Mesenchymal stem cell (in vitro differentiated cells and primary cell): ENCODE measurements around the gene RNF152.

Experiments used
- DNase-seq: peaks from one replicate; pipeline ENCODE4 v3.0.0-alpha.2; 2013
- H2AFZ ChIP-seq: one replicate; pipeline ENCODE4 v1.6.1; 2013; ENCODE audit warnings: low read depth, mild to moderate bottlenecking, control low read depth, inconsistent platforms, low read length, moderate library complexity
- H2AK5ac ChIP-seq: 2 replicates; pipeline ENCODE4 v1.6.1; 2013; ENCODE audit warnings: low read length, moderate library complexity, mild to moderate bottlenecking, inconsistent platforms; ENCODE audit not compliant: severe bottlenecking
- H2BK120ac ChIP-seq: one replicate; pipeline ENCODE4 v1.6.1; 2013; ENCODE audit warnings: low read depth, mild to moderate bottlenecking, inconsistent platforms, low read length, moderate library complexity
- H2BK12ac ChIP-seq, 2 experiments: one replicate each; pipeline ENCODE4 v1.6.1; 2013; ENCODE audit warnings: inconsistent platforms in 2 of 2, low read length in 2 of 2, mild to moderate bottlenecking in 2 of 2, moderate library complexity in 2 of 2, control low read depth in 1 of 2
- H2BK15ac ChIP-seq: one replicate; pipeline ENCODE4 v1.6.1; 2013; ENCODE audit warnings: mild to moderate bottlenecking, low read depth, inconsistent platforms; ENCODE audit not compliant: poor library complexity, severe bottlenecking
- H2BK5ac ChIP-seq: 2 replicates; pipeline ENCODE4 v1.6.1; 2013; ENCODE audit warnings: low read depth, mild to moderate bottlenecking, low read length, control low read depth, inconsistent platforms; ENCODE audit not compliant: poor library complexity, severe bottlenecking
- H3K14ac ChIP-seq, 2 experiments: one replicate each; pipeline ENCODE4 v1.6.1; 2013; ENCODE audit warnings: inconsistent platforms in 2 of 2, low read length in 2 of 2, control low read depth in 1 of 2, mild to moderate bottlenecking in 1 of 2, moderate library complexity in 1 of 2
- H3K18ac ChIP-seq, 2 experiments: one replicate each; pipeline ENCODE4 v1.6.1; 2013; ENCODE audit warnings: inconsistent platforms in 2 of 2, low read length in 2 of 2, control low read depth in 1 of 2, low read depth in 1 of 2, mild to moderate bottlenecking in 1 of 2
- H3K23ac ChIP-seq, 2 experiments: one replicate each; pipeline ENCODE4 v1.6.1; 2013; ENCODE audit warnings: inconsistent platforms in 2 of 2, low read length in 2 of 2, mild to moderate bottlenecking in 2 of 2, moderate library complexity in 2 of 2, control low read depth in 1 of 2
- H3K27ac ChIP-seq: 2 replicates; pipeline ENCODE4 v1.5.1; 2013; ENCODE audit warnings: mild to moderate bottlenecking, moderate library complexity, low read length, control low read depth, inconsistent platforms; ENCODE audit not compliant: poor library complexity, severe bottlenecking
- H3K27me3 ChIP-seq, 2 experiments: 2 replicates each; pipeline versions ENCODE4 v1.6.1 to v1.7.0; 2013; ENCODE audit warnings: low read length in 2 of 2, mild to moderate bottlenecking in 2 of 2, moderate library complexity in 2 of 2, control low read depth in 1 of 2, inconsistent platforms in 1 of 2; ENCODE audit not compliant: control insufficient read depth in 1 of 2, insufficient read depth in 1 of 2
- H3K36me3 ChIP-seq, 2 experiments: 2 replicates each; pipeline versions ENCODE4 v1.6.1 to v1.7.0; 2013; ENCODE audit warnings: low read length in 2 of 2, control low read depth in 1 of 2, inconsistent platforms in 1 of 2, low read depth in 1 of 2, mild to moderate bottlenecking in 1 of 2; ENCODE audit not compliant: insufficient read depth in 2 of 2, control insufficient read depth in 1 of 2
- H3K4ac ChIP-seq, 2 experiments: one replicate each; pipeline ENCODE4 v1.6.1; 2013; ENCODE audit warnings: inconsistent platforms in 2 of 2, low read length in 2 of 2, mild to moderate bottlenecking in 2 of 2, moderate library complexity in 2 of 2, control low read depth in 1 of 2, low read depth in 1 of 2
- H3K4me1 ChIP-seq: 2 replicates; pipeline ENCODE4 v1.6.1; 2013; ENCODE audit warnings: low read depth, low read length, control low read depth; ENCODE audit not compliant: control insufficient read depth, insufficient read depth
- H3K4me2 ChIP-seq: 2 replicates; pipeline ENCODE4 v1.6.1; 2013; ENCODE audit warnings: low read length, mild to moderate bottlenecking, inconsistent platforms; ENCODE audit not compliant: poor library complexity, severe bottlenecking
- H3K4me3 ChIP-seq, 2 experiments: 2 replicates each; pipeline versions ENCODE4 v1.5.1 to v1.7.0; 2013; ENCODE audit warnings: low read length in 2 of 2, mild to moderate bottlenecking in 2 of 2, control low read depth in 1 of 2, low read depth in 1 of 2; ENCODE audit not compliant: insufficient read depth in 1 of 2
- H3K79me1 ChIP-seq: replicated peaks from 2 replicates; pipeline ENCODE4 v1.6.1; 2013; ENCODE audit warnings: mild to moderate bottlenecking, control low read depth, low read length, inconsistent platforms; ENCODE audit not compliant: poor library complexity, severe bottlenecking
- H3K9ac ChIP-seq: 2 replicates; pipeline ENCODE4 v1.7.0; 2013; ENCODE audit warnings: mild to moderate bottlenecking, low read length, moderate library complexity
- H3K9me3 ChIP-seq: 2 replicates; pipeline ENCODE4 v1.7.0; 2013; ENCODE audit warnings: mild to moderate bottlenecking, low read length; ENCODE audit not compliant: control insufficient read depth
- H4K8ac ChIP-seq: one replicate; pipeline ENCODE4 v1.6.1; 2013; ENCODE audit warnings: inconsistent platforms, mild to moderate bottlenecking, low read length, moderate library complexity
- H4K91ac ChIP-seq: one replicate; pipeline ENCODE4 v1.6.1; 2013; ENCODE audit warnings: mild to moderate bottlenecking, low read length, inconsistent platforms
- WGBS: methylation state at CpG from one replicate; pipeline ENCODE4 v1.1.7; 2013; ENCODE audit warnings: mixed read lengths; 5-methylcytosine and 5-hydroxymethylcytosine counted together

The RNF152 gene

DNA sequence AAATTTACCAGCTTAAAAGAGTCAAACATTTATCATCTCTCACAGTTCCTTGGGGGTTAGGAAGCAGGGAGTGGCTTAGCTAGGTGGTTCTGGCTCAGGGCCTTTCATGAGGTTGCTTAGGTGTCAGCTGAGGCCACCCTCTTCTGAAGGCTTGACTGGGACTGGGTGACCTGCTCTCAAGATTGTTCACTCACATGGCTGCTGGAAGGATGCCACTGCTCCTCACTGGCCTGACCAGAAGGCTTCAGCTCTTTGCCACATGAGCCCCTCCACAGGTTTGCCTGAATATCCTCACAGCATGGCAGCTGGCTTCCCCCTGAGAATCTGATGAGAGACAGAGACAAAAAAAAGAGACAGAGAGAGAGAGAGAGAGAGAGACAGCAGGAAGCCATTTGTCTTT, 17.3 kb upstream of the RNF152 start:
- no peak overlapping the region for H2BK12ac ChIP-seq
- H3K9me3 ChIP-seq: no peaks in the 10 kb centered on the region
- H2AK5ac ChIP-seq: no peak overlapping the region
- no peak overlapping the region for H3K4ac ChIP-seq
- no peak overlapping the region for H3K27ac ChIP-seq
- H3K14ac ChIP-seq: no peak overlapping the region
- H3K4me3 ChIP-seq: no peak overlapping the region
- H2BK15ac ChIP-seq: no peak overlapping the region
- no peak overlapping the region for H2BK120ac ChIP-seq
- H3K4me2 ChIP-seq: no peak overlapping the region
- DNase-seq: no peak
- no peak overlapping the region for H3K18ac ChIP-seq
- no peak overlapping the region for H3K23ac ChIP-seq
- H3K9ac ChIP-seq: no peak overlapping the region
- H3K27me3 ChIP-seq: no peaks in the 10 kb centered on the region
- H3K79me1 ChIP-seq: no peaks in the 10 kb centered on the region
- H4K91ac ChIP-seq: no peak overlapping the region
- H3K36me3 ChIP-seq: no peaks in the 10 kb centered on the region
- no peak overlapping the region for H4K8ac ChIP-seq
- no peak overlapping the region for H2AFZ ChIP-seq
- H3K4me1 ChIP-seq: no peaks in the 10 kb centered on the region
- H2BK5ac ChIP-seq: no peak overlapping the region

- H4K91ac ChIP-seq: no peak overlapping the region
- WGBS: 90% methylated on average over 7 of the region's 7 CpGs
- no peak overlapping the region for H3K4me2 ChIP-seq
- H3K4me1 ChIP-seq: no peaks in the 10 kb centered on the region
- H3K4me3 ChIP-seq: no peak overlapping the region
- H2BK15ac ChIP-seq: no peak overlapping the region
- no peak for DNase-seq
- H4K8ac ChIP-seq: no peak overlapping the region
- H3K23ac ChIP-seq: no peak overlapping the region
- no peak overlapping the region for H3K9ac ChIP-seq
- H3K27ac ChIP-seq: no peak overlapping the region
- H3K18ac ChIP-seq: no peak overlapping the region
- no peak overlapping the region for H3K4ac ChIP-seq
- H2BK120ac ChIP-seq: no peak overlapping the region
- H2BK12ac ChIP-seq: no peak overlapping the region
- no peaks in the 10 kb centered on the region for H3K36me3 ChIP-seq
- no peak overlapping the region for H2AFZ ChIP-seq
- H2AK5ac ChIP-seq: no peak overlapping the region
- H3K27me3 ChIP-seq: no peaks in the 10 kb centered on the region
- H3K9me3 ChIP-seq: no peaks in the 10 kb centered on the region
- H3K79me1 ChIP-seq: no peaks in the 10 kb centered on the region
- H3K14ac ChIP-seq: no peak overlapping the region
- no peak overlapping the region for H2BK5ac ChIP-seq
Observed at GRCh38 chr18:61908661-61909060, 15.9 kb upstream of the RNF152 start.

DNA sequence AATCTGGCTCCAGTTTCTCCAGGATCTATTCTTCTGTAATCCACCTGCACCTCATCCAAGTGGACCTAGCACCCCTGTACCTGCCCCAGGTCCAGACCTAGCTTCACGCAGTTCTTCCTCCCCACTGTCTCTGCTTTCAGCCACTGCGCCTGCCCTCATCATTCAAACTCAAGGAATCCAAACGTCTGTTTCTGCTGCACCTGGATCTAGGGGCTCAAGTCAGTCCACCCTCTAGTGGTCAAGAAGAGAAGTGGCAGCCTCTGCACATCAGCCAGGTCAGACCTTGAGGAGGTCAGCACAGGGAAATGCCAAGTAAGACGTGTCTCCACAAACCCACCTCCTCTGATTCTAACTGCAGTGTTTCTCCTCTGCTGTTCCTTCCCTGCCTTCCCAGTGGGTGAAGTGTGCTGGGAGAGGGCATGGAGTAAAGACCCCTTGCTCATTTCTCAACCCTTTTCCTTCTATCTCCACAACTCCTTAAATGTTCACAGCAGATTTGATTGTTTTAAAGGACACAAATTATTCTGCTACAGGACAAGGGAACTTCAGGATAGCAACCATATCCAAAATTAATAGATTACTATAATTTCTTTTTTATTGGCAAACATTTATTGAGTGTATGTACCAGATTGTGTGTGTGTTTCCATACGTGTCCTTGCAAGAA, 8.6 kb upstream of the RNF152 start:
- Histone ChIP-seq H3K36me3 (no peaks in the 10 kb centered on the region), H4K91ac (no peak overlapping the region)

GRCh38 chr18:61900504-61901281, 7.9 kb upstream of the RNF152 start:
- Histone ChIP-seq H3K9ac (no peak overlapping the region), H3K14ac (no peak overlapping the region), H3K79me1 (no peaks in the 10 kb centered on the region), H3K4me2 (no peak overlapping the region), H2BK120ac (no peak overlapping the region), H3K18ac (no peak overlapping the region), H4K8ac (peak overlapping the region; percentile 0), H2AK5ac (no peak overlapping the region), H3K9me3 (no peaks in the 10 kb centered on the region), H2BK12ac (no peak overlapping the region), H2BK15ac (no peak overlapping the region), H2AFZ (no peak overlapping the region), H3K23ac (no peak overlapping the region), H4K91ac (no peak overlapping the region), H3K4me3 (no peak overlapping the region), H3K27ac (no peak overlapping the region), H3K4ac (no peak overlapping the region), H3K36me3 (no peaks in the 10 kb centered on the region), H3K4me1 (peaks cover 4% of the 10 kb centered on the region), H3K27me3 (no peaks in the 10 kb centered on the region), H2BK5ac (no peak overlapping the region)
- 92% methylated on average over 10 of the region's 10 CpGs for WGBS
- no peak for DNase-seq

More for the DNA sequence above, 8.6 kb upstream of the RNF152 start:
- Histone ChIP-seq H3K18ac (no peak overlapping the region), H3K4ac (no peak overlapping the region), H3K9ac (no peak overlapping the region), H2BK15ac (no peak overlapping the region), H2AFZ (no peak overlapping the region), H4K8ac (no peak overlapping the region), H3K4me2 (no peak overlapping the region), H3K4me1 (peaks cover 4% of the 10 kb centered on the region), H3K23ac (no peak overlapping the region), H2BK120ac (no peak overlapping the region), H3K14ac (no peak overlapping the region), H2BK12ac (peak overlapping the region in 1 of 2 experiments; percentile 60), H3K4me3 (no peak overlapping the region), H3K27me3 (no peaks in the 10 kb centered on the region), H2BK5ac (no peak overlapping the region), H3K9me3 (no peaks in the 10 kb centered on the region), H3K79me1 (no peaks in the 10 kb centered on the region), H2AK5ac (no peak overlapping the region), H3K27ac (no peak overlapping the region)
- WGBS: 44% methylated on average over 4 of the region's 5 CpGs
- peak; percentile 64 for DNase-seq
